ENCODE results near the gene CFAP77.
A peak's percentile ranks its signal among the peaks of the same experiment; 100 is the strongest.

The CFAP77 gene

DNA sequence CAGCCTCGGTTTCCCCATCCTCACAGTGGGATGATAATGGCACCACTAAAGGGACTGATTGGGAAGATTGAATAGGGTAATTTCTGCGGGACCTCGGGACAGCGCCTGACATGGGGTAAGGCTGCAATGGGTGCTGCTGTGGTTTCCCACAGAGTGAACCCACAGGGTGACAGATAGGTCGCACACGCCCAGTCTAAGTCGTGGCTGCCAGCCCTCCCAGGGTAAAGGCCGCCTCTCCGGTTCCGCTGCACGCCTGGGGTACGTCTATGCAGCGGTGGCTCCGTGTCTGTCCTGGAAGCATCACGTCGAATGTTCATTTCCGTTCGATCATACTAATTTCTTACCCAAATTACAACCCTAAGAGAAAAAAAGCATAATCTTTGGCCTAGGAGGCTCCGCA, 631 bp downstream of the CFAP77 start:
- DNase-seq: peak in 1 of 2 experiments; percentile 11

GRCh38 chr9:132411091-132411508, 1.1 kb downstream of the CFAP77 start:
- peak; percentile 73 to 77 for DNase-seq

GRCh38 chr9:132412089-132412488, 2.1 kb downstream of the CFAP77 start:
- DNase-seq: peak; percentile 30 to 37

- DNase-seq: no peak
These were observed 3.9 kb downstream of the CFAP77 start for GRCh38 chr9:132413926-132414325.

- no peak for DNase-seq
These were observed 4.7 kb downstream of the CFAP77 start for GRCh38 chr9:132414731-132415130.

GRCh38 chr9:132415181-132415580, 5.2 kb downstream of the CFAP77 start:
- no peak for DNase-seq

GRCh38 chr9:132418726-132419363, 8.8 kb downstream of the CFAP77 start:
- DNase-seq: no peak

DNA sequence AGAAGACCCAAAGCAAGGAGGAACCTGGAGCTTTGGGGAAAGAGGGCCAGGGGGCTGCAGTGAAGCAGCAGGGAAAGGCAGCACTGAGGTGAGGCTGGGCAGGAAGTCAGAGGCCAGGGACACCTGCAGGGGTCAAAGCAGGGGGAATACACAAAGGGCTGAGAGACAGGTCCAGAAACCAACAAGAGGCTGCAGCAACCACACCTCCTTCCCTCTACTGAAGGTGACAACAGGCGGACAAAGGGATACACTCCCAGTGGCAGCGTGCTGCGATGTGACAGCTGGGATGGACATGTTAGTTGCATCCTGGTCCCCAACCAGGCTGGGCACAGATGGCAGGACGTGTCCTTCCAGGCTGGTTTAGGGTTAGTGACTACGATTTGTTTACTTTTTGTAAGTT, 12.6 kb downstream of the CFAP77 start:
- no peak for DNase-seq

GRCh38 chr9:132423503-132423902, 13.5 kb downstream of the CFAP77 start:
- no peak for DNase-seq

- no peak for DNase-seq
These were observed 15.1 kb downstream of the CFAP77 start for GRCh38 chr9:132424857-132425674.

DNA sequence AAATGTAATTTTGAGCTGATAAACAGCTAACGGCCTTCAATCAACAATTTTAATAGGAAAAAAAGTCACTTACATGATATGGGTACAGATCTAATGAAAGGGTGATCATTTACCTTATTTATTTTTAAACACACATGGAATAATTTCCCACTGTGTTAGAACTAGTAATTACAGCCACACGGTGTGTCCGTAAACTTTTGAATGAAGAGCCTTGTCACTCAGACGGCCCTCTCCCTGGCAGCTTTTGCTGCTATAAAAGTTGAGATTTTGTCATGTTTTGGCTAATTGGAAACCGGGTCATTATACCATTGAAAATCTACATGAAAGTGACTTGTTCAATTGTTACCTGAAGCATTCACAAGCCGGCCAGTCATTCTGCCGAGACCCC, 15.7 kb downstream of the CFAP77 start:
- no peak for DNase-seq

GRCh38 chr9:132426639-132427414, 16.8 kb downstream of the CFAP77 start:
- no peak for DNase-seq

- no peak for DNase-seq
These were observed 21.0 kb downstream of the CFAP77 start for GRCh38 chr9:132430998-132431397.

DNA sequence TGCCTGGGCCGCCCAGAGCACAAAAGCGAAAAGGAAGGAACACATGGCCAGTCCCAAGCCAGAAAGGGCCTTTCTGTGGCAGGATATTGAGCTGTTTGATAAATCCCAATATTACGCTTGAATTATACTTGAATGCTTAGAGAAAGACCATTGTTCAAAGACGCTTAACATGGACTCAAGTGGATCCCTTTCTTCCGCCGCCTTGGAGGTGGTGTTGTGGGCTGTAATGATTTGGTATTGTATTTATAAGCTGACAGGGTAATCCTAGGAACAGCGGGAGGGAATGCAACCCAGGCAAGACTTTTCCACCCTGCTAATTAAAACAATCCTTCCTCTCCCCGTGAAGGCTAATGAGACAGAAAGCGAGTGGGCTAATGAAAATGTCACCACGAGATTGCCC, 24.9 kb downstream of the CFAP77 start:
- DNase-seq: no peak

DNA sequence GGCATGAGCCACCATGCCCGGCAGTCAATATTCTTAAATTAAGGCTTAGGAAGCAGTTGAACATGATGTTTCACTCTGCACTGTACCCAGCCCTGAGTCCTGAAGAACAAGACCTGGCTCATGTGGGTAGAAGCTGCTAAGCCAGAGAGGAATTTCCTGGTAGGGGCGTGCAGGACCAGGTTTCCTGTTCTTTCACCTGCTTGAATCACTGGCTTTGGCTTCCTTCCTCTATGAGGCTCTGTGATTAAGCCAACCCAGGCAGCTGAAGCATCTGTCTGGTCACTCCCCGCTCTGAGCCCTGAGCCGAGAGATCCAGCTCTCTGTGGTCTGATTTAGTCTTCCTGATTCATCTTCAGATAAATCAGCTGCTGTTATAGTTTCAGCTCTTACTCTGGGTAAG, 29.1 kb downstream of the CFAP77 start:
- DNase-seq: no peak

GRCh38 chr9:132440735-132441134, 30.7 kb downstream of the CFAP77 start:
- no peak for DNase-seq

GRCh38 chr9:132441404-132441803, 31.4 kb downstream of the CFAP77 start:
- DNase-seq: no peak

- no peak for DNase-seq
These were observed 34.1 kb downstream of the CFAP77 start for GRCh38 chr9:132443951-132444607.

GRCh38 chr9:132446887-132447286, 36.9 kb downstream of the CFAP77 start:
- DNase-seq: no peak

GRCh38 chr9:132447346-132447745, 37.3 kb downstream of the CFAP77 start:
- no peak for DNase-seq

DNA sequence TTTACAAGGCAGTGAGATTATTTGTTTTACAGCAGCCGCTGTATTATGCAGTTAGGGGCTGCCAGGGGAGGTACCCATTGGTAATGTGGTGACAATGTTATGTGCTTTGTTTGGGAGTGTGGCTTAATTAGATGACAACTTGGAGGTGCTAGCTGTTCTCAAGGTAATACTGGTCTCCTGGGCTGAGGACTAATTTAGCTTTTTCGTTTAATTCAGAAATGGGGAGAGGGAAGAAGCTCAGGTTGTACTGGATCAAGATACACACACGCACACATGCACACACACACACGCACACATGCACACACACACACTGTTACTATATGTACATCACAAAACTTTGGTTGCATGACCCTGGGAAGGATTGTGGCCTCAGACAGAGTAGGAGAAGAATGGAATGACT, 37.9 kb downstream of the CFAP77 start:
- DNase-seq: no peak

DNA sequence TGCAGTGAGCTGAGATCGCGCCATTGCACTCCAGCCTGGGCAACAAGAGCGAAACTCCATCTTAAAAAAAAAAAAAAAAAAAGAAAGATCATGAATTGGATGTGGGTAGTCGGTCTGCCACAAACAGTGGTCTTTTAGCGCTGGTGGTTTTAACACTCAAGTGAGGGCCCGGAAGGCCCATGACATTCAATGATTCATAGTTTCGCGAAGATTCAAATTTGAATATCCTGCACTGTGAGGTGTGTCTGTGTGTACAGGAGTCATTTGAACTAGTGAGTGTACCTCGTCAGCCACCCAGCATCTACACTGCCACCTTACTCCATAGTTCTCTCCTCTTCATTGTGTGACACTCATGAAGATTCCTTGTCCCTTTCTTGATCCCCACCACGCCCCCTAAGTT, 41.3 kb downstream of the CFAP77 start:
- peak; percentile 7 to 16 for DNase-seq

GRCh38 chr9:132456241-132456640, 46.2 kb downstream of the CFAP77 start:
- no peak for DNase-seq
